K562 (cell line): Measurements from ENCODE around the gene TRNAU1AP. TPM values are rescaled to one million over a fixed set of nuclear protein-coding genes. Genes with fewer than 3 reads are reported as not detected.

ENCODE experiments used
- COPS2 ChIP-seq: fragments of 450-650 bp; conservative IDR thresholded peaks from 2 replicates; pipeline ENCODE4 v1.6.1; 2016; ENCODE audit warnings: mild to moderate bottlenecking, moderate library complexity
- FIP1L1 ChIP-seq: fragments of 200-400 bp; formaldehyde crosslinking; IDR thresholded peaks from 2 replicates; pipeline ENCODE4 v1.6.1; 2018; ENCODE audit warnings: mild to moderate bottlenecking, low read depth, low read length; ENCODE audit not compliant: poor library complexity, severe bottlenecking
- FUS ChIP-seq: fragments of 200-400 bp; formaldehyde crosslinking; optimal IDR thresholded peaks from 2 replicates; pipeline ENCODE3; 2017; ENCODE audit warnings: low read depth, low read length
- LARP7 ChIP-seq: fragments of 450-650 bp; IDR thresholded peaks from 2 replicates; pipeline ENCODE4 v1.6.1; 2016
- MEF2A ChIP-seq: IDR thresholded peaks from 2 replicates; pipeline ENCODE4 v1.6.1; 2011; ENCODE audit warnings: low read depth, mild to moderate bottlenecking, low read length, moderate library complexity; ENCODE audit not compliant: control insufficient read depth
- MIER1 ChIP-seq: fragments of 450-650 bp; IDR thresholded peaks from 2 replicates; pipeline ENCODE4 v1.6.1; 2016; ENCODE audit warnings: antibody characterized with exemption, mild to moderate bottlenecking, low read depth
- PHF8 ChIP-seq: fragments of 200-600 bp; sonication (generic); IDR thresholded peaks from 2 replicates; pipeline ENCODE4 v1.6.1; 2012; ENCODE audit warnings: mixed run types, mild to moderate bottlenecking, inconsistent platforms, low read length, moderate library complexity, borderline replicate concordance
- POLR3A ChIP-seq: IDR thresholded peaks from 2 replicates; pipeline ENCODE4 v1.6.1; 2011; ENCODE audit warnings: borderline replicate concordance, mild to moderate bottlenecking, moderate library complexity; ENCODE audit not compliant: insufficient read length, insufficient read depth; ENCODE audit errors: extremely low read depth
- RBM15 ChIP-seq: fragments of 200-400 bp; formaldehyde crosslinking; IDR thresholded peaks from 2 replicates; pipeline ENCODE4 v1.6.1; 2018; ENCODE audit warnings: mild to moderate bottlenecking, low read length, moderate library complexity; ENCODE audit not compliant: insufficient read depth
- REST ChIP-seq, 2 experiments: fragments of 450-650 bp; formaldehyde crosslinking in 1 of 2; IDR thresholded peaks; 2 replicates each; pipeline versions ENCODE4 v1.4.0 to v1.6.1; 2014 to 2020; ENCODE audit warnings: mild to moderate bottlenecking in 2 of 2, borderline replicate concordance in 1 of 2, low read depth in 1 of 2
- STAT5A ChIP-seq: IDR thresholded peaks from 2 replicates; pipeline ENCODE4 v1.6.1; 2012; ENCODE audit warnings: low read length, inconsistent platforms, borderline replicate concordance
- VEZF1 ChIP-seq: fragments of 200-800 bp; sonication (Bioruptor generic); IDR thresholded peaks from 2 replicates; pipeline ENCODE4 v1.6.1; 2017; ENCODE audit warnings: missing genetic modification characterization, missing compliant biosample characterization
- ZNF146 ChIP-seq: IDR thresholded peaks from one replicate; pipeline ENCODE4 v1.6.1; 2018; ENCODE audit warnings: missing compliant biosample characterization; ENCODE audit not compliant: unreplicated experiment
- ZNF24 ChIP-seq: fragments of 450-650 bp; IDR thresholded peaks from 2 replicates; pipeline ENCODE4 v1.6.1; 2016
- polyA plus RNA-seq, 8 experiments: library from polyadenylated mRNA; depleted of rRNA in 4 of 8; stranded (reverse) in 5 of 8; unstranded in 3 of 8; fragments of >200 nt; fragmentation: Nextera tagmentation in 2 of 8; fragmentation: Illumina TruSeq in 1 of 8; extraction: Ambion mirVana in 2 of 8; extraction: Trizol in 1 of 8; gene quantifications; 2 replicates each; pipeline versions ENCODE4 v1.2.1 to v1.2.3, GENCODE V29; 2011 to 2014; ENCODE audit warnings: inconsistent platforms in 1 of 8, missing spikeins in 1 of 8
- total RNA-seq, 7 experiments: library from RNA; depleted of rRNA in 6 of 7; stranded (reverse); fragments of >200 nt in 6 of 7; fragmentation: Illumina TruSeq in 2 of 7; extraction: Trizol in 2 of 7; gene quantifications; 2 replicates each; pipeline versions ENCODE4 v1.2.1 to v1.2.3, GENCODE V29; 2011 to 2021; ENCODE audit warnings: low replicate concordance in 1 of 7
- TF ChIP-seq, protein P1 (sequence below): fragments of 450-650 bp; formaldehyde crosslinking; IDR thresholded peaks from 2 replicates; pipeline ENCODE4 v1.4.0; 2020; ENCODE audit warnings: mild to moderate bottlenecking, moderate library complexity

Gene TRNAU1AP
- total and polyA plus RNA-seq, 9 of the 15 experiments (the other 6 are each of a cell fraction or from before 2014, with no cell fraction given), result 34.9 to 110 (median 46.3) TPM

DNA sequence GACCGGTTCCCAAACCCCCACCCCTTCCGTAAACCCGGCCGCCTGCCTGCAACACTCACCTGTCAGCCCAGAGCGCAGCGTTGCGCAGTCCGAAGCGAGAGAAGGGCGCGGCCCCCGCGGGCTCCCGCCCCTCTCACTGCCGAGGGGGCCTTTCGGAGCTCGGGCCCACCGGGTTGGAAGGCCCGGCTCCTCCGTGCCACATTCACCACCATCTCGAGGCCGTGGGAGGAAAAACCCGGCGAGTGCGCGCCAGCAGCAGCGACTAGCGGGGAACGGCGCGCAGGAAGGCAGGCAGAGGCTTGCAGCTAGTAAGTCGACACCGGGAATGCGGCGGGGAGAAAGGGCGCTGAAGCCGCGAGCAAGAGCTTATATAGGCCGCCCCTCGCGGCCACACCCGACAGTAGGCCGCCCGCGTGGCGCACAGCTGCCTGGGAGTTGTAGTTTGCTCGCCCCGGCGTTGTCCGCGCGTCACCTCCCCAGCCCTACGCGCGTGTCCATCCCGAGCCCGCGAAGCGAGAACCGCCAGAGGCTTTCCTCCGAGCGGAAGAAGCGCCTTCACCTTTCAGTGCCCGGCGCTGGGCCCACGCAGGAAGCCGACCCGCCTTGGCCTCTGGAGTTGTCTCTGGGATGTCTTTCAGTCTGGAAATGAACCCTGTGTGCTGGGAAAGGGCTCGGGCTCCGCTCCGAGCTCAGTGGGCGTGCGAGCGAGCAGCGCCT, 28.8 kb downstream of the TRNAU1AP start (continued):
- TF ChIP-seq REST (IDR thresholded peaks at IDR 0.05; ENCODE audit: borderline replicate concordance) (no peak; the same call in 1 of the 2 replicates), REST (CRISPR knock-in tag; IDR thresholded peaks at IDR 0.05; ENCODE audit: low read depth) (no peak; the same call in 1 of the 2 replicates), FIP1L1 (peak; percentile 100), STAT5A (peak; percentile 33; the same call in 1 of the 2 replicates), PHF8 (peak; percentile 100), LARP7 (peak; percentile 27; the same call in 1 of the 2 replicates), RBM15 (peak; percentile 74; the same call in 1 of the 2 replicates), FUS (peak; percentile 98), MEF2A (no peak), COPS2 (no peak), ZNF146 (no peak), POLR3A (no peak), MIER1 (no peak; the same call in 1 of the 2 replicates), VEZF1 (CRISPR knock-in tag) (peak; percentile 83), ZNF24 (peak; percentile 67)
- TF ChIP-seq, protein P1, sequence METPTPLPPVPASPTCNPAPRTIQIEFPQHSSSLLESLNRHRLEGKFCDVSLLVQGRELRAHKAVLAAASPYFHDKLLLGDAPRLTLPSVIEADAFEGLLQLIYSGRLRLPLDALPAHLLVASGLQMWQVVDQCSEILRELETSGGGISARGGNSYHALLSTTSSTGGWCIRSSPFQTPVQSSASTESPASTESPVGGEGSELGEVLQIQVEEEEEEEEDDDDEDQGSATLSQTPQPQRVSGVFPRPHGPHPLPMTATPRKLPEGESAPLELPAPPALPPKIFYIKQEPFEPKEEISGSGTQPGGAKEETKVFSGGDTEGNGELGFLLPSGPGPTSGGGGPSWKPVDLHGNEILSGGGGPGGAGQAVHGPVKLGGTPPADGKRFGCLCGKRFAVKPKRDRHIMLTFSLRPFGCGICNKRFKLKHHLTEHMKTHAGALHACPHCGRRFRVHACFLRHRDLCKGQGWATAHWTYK (CRISPR knock-in tag), result peak; percentile 69; the same call in 1 of the 2 replicates
